Testis (tissue), 2 donors: ENCODE data around the gene MS4A8.

Experiments
- CTCF ChIP-seq, 3 experiments: fragments of 450-650 bp in 2 of 3; fragments of 200-600 bp in 1 of 3; sonication (generic) in 1 of 3; IDR thresholded peaks; one replicate each; pipeline ENCODE4 v1.5.1; 2016 to 2019; ENCODE audit warnings: antibody characterized with exemption in 3 of 3, mild to moderate bottlenecking in 2 of 3, moderate library complexity in 1 of 3
- POLR2A ChIP-seq: fragments of 450-650 bp; IDR thresholded peaks from one replicate; pipeline ENCODE4 v1.6.1; 2017; ENCODE audit warnings: antibody characterized with exemption, mild to moderate bottlenecking, moderate library complexity

GRCh38 chr11:60724420-60724819 lies 25.0 kb downstream of the MS4A8 start, which contains the start of gene MS4A18:
- TF ChIP-seq CTCF (IDR thresholded peaks at IDR 0.05): no peak
- no peak for TF ChIP-seq POLR2A
